Peyer's patch (tissue), 4 donors: ENCODE measurements around the gene PLLP.
"Not testable (repeated sequence)": the region's sequence is repeated elsewhere in the genome, so short reads cannot be mapped to it uniquely, and the experiment has no call there.

Experiments
- CTCF ChIP-seq, 6 experiments: fragments of 450-650 bp in 4 of 6; fragments of 200-600 bp in 2 of 6; sonication (generic) in 1 of 6; IDR thresholded peaks; one replicate each; pipeline ENCODE4 v1.5.1; 2017 to 2019; ENCODE audit warnings: antibody characterized with exemption in 6 of 6, mild to moderate bottlenecking in 3 of 6, moderate library complexity in 1 of 6
- POLR2A ChIP-seq, 2 donors: fragments of 450-650 bp; IDR thresholded peaks; one replicate each; pipeline ENCODE4 v1.5.1; 2017; ENCODE audit warnings: antibody characterized with exemption in 2 of 2, mild to moderate bottlenecking in 2 of 2, moderate library complexity in 2 of 2

GRCh38 chr16:57267343-57267742 is 17.1 kb downstream of the PLLP start:
- not testable (repeated sequence) for TF ChIP-seq CTCF, POLR2A (IDR thresholded peaks at IDR 0.05)
